NCI-H2227 treated with DMSO at 0.1 percent for 48 hours (cell line): ENCODE results near the gene TRIM59.

Source experiments
- DNase-seq: peaks from one replicate; lab custom pipeline; 2025; lab: John Stamatoyannopoulos, UW

TRIM59 gene

GRCh38 chr3:160449636-160450598 is at the start of gene TRIM59:
TRIM59 (minus strand) TSS chr3:160449786; CDS start chr3:160439183, 10,603 bp downstream.
- no peak for DNase-seq

DNA sequence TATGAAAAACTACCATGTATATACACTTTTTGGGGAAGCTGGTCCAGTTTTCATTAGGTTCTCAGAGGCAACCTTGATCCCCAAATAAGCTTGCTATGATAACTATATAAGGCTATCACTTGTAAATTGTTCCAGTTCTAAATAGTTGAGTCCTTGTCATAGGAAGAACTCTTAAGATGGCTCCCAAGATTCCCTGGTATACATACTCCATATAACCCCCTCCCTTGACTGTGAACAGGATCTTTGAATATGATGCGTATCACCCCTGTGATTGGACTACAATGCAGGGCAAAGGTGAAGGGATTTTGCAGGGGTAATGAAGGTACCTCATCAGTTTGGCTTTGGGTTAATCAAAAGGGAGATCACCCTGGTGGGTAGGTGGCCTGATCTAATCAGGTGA is 48.6 kb upstream of the TRIM59 start:
- DNase-seq, result no peak

DNA sequence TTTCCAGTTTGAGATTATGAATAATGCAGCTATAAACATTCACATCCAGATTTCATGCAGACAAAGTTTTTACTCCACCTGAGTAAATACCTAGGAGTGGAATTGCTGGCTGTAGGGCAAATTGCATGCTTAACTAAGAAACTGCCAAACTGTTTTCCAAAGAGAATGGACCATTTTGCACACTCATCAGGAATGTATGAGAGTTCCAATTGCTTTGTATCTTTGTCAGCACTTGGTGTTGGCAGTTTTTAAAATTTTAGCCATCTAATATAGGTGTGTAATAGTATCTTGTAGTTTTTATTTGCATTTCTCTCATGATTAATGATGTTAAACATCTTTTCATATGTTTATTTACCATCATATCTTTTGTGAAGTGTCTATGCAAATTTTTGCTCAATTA is 40.6 kb upstream of the TRIM59 start:
- no peak for DNase-seq

- peak; percentile 22 for DNase-seq
These were observed 36.9 kb upstream of the TRIM59 start for GRCh38 chr3:160486459-160486869.

DNA sequence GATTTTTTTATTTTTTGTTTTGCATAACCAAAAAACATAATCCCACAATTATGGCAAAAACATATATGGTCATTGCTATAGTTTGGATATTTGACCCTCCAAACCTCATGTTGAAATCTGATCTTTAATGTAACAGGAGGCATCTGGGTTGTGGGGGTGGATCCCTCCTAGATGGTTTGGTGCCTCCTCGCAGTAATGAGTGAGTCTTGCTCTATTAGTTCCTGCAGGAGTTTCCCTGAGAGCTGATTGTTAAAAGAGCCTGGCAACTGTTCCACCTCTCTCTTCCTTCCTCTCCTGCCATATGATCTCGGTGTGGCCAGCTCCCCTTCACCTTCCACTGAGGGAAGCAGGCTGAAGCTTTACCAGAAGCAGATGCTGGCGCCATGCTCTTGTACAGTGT is 33.2 kb upstream of the TRIM59 start:
- no peak for DNase-seq

DNA sequence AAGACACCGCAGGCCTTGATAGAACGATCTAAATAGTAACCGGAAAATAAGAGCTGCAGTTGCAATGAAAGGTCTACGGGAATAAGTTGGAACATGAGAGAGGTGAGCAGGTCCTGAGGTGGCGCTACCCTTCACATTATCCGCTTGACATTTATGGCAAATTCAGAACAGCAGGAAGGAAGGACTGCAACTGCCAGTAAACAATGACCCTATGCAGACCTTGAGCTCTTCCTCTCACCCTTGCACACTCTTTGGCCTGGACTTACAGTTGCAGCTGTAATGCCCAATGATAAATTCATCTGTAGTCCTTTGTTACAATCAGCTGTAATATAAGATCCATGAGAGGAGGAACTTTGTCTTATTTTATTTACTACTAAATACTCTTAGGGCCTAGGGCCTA is 32.3 kb upstream of the TRIM59 start:
- DNase-seq, result no peak

- no peak for DNase-seq
These were observed 31.3 kb upstream of the TRIM59 start for GRCh38 chr3:160480931-160481330.

DNA sequence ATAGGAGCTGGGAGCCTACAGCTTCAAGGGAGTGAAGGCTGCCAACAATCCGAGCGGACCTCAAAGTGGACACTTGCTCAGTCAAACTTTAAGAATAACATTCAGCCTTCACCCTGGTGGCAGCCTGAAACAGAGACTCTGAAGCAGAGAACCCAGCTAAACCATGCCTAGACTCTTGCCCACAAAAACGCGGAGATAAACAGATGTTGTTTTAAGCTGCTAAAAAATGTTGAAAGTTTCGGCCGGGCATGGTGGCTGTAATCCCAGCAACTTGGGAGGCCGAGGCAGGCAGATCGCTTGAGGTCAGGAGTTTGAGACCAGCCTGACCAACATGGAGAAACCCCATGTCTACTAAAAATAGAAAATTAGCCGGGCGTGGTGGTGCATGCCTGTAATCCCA is 29.8 kb upstream of the TRIM59 start:
- no peak for DNase-seq

GRCh38 chr3:160478338-160478737 is 28.8 kb upstream of the TRIM59 start:
- no peak for DNase-seq

GRCh38 chr3:160477750-160478149 is 28.2 kb upstream of the TRIM59 start:
- DNase-seq, result no peak

DNA sequence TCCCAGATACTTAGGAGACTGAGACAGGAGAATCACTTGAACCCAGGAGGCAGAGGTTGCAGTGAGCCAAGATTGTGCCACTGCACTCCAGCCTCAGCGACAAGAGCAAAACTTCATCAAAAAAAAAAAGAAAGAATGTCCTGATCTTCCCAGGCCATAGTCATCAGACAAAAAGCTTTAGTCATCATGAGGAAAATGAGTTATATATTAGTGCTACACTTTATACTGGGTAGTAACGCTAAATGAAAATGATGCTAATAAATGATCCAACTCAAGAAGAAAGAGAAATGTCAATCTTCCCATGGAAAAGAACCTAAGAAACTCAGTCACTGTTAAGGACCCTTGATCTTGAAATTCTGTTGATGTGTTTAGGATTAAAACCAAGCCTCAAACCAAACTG is 26.3 kb upstream of the TRIM59 start:
- no peak for DNase-seq

GRCh38 chr3:160475153-160475552 is 25.6 kb upstream of the TRIM59 start:
- DNase-seq, result no peak

GRCh38 chr3:160474416-160474838 is 24.8 kb upstream of the TRIM59 start:
- DNase-seq, result no peak

GRCh38 chr3:160473978-160474377 is 24.4 kb upstream of the TRIM59 start:
- DNase-seq, result no peak

DNA sequence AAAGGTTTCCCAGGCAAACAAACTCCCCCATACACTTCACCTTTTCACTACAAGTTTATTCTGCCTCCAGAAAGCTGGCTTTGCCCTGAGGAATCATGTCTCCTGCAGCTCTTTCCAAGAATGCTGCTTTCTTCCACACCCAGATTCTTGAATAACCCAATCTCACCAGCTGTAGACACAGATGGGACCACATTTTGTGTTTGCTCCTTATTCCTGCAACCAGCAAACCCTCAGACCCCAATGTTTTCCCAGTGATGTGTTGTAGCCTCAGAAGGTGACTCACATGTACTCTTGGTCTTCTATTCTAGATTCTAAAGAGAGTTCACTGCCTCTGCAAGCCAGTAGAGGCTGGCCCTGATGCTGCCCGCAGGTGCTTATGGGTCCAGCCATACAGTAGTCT is 23.6 kb upstream of the TRIM59 start:
- DNase-seq, result no peak

DNA sequence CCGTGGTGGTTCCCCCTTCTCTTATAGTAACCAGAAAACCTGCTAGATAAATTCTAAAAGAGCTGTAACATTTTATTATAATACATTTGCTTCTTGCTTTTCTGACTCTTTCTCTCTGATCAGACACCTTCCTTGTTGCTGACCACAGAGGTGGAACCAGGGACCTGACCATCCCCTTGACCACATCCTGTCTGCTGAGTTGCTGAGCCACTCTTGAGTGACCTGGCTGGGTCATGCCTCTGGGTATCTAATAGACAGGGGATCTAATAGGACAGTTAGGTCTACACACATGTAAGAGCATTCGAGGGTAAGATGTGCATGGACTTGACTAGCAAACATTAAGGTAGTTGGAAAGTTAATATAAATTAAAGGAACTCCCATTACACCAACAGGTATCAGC is 22.8 kb upstream of the TRIM59 start:
- DNase-seq, result no peak

GRCh38 chr3:160471892-160472291 is 22.3 kb upstream of the TRIM59 start:
- no peak for DNase-seq

DNA sequence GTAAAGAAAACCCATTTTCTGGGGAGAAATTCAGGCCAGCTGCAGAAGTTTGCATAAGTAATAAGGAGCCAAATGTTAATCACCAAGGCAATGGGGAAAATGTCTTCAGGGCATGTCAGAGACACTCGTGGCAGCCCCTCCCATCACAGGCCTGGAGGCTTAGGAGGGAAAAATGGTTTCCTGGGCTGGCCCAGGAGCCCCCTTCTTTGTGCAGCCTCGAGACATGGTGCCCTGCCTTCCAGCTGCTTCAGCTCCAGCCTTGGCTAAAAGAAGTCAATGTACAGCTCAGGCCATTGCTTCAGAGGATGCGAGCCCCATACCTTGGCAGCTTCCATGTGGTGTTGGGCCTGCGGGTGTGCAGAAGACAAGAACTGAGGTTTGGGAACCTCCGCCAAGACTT is 20.6 kb upstream of the TRIM59 start:
- no peak for DNase-seq

GRCh38 chr3:160464971-160465370 is 15.4 kb upstream of the TRIM59 start:
- no peak for DNase-seq

DNA sequence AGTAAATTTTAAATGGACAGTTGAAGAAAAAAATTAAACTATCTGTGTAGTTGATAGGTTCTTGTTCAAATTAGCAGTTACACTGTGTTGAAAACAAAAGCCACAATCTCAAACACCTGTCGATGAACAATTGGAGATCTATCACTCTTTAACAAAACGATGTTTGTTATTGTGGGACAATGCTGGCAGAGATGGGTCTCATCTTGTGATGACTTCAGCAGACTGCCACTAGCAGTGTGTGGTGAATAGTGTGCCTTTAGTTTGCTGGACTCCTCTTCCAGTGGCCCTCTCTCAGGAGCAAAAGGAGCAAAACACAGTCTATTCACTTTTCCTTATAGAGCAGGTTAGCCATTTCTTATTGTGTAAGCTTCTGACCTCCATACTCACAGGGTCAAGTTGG is 14.7 kb upstream of the TRIM59 start:
- DNase-seq, result no peak

- no peak for DNase-seq
These were observed 10.4 kb upstream of the TRIM59 start for GRCh38 chr3:160460033-160460432.

DNA sequence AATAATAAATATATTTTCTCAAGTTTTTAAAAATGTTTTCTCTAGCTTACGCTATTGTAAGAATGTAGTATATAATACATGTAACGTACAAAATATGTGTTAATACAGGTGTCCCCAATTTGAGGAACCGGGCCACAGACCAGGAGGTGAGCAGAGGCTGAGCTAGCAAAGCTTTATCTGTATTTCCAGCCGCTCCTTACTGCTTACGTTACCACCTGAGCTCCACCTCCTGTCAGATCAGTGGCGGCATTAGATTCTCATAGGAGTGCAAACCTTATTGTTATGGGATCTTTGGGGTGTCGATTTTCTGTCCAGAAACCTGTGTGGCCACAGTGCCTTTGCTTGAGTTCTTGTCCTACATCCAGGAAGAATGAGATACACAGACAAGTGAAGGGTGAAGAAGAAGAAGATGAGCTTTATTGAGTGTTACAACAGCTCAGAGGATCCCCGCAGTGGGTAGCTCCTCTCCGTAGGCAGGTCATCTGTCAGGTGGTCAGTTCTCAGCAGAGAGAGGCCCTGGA is 9.9 kb upstream of the TRIM59 start:
- no peak for DNase-seq

GRCh38 chr3:160458151-160458550 is 8.6 kb upstream of the TRIM59 start:
- no peak for DNase-seq

DNA sequence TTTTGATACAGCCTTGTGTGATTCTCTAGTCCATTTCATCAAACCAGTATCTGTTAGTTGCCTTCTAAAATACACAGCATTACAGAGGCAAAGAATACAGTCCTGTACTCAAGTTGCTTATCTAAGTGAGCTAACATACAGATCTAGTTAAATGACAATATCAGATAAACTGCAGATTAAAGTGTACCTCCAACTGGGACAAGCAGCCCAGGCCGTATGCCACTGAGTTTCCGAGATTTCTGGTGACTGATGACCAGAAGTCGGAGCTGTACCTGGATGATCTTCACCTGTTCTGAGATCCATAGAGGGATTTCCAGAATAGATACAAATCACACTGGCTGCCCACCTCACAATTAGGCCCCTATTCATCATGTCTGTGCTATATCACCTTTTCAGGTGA is 6.3 kb upstream of the TRIM59 start:
- DNase-seq, result no peak
